ENCODE data around the gene PACSIN3.

Gene PACSIN3

GRCh38 chr11:47132981-47133380 lies 53.3 kb downstream of the PACSIN3 start:
- H3K9me3 Mint-ChIP-seq = no peaks in the 10 kb centered on the region
- H3K4me3 Mint-ChIP-seq = no peak overlapping the region
- ATAC-seq = no peak
- DNase-seq = no peak
- H3K4me1 Mint-ChIP-seq = no peaks in the 10 kb centered on the region
- no peaks in the 10 kb centered on the region for H3K27me3 Mint-ChIP-seq
- no peak overlapping the region for H3K27ac Mint-ChIP-seq

GRCh38 chr11:47132490-47132889 lies 53.7 kb downstream of the PACSIN3 start:
- ATAC-seq (no peak), DNase-seq (no peak)
- Mint-ChIP-seq H3K4me3 (no peak overlapping the region), H3K9me3 (no peaks in the 10 kb centered on the region), H3K4me1 (no peaks in the 10 kb centered on the region), H3K27me3 (no peaks in the 10 kb centered on the region), H3K27ac (no peak overlapping the region)

GRCh38 chr11:47131136-47131535 lies 55.1 kb downstream of the PACSIN3 start:
- Mint-ChIP-seq H3K27ac (no peak overlapping the region), H3K4me1 (no peaks in the 10 kb centered on the region), H3K27me3 (no peaks in the 10 kb centered on the region), H3K9me3 (no peaks in the 10 kb centered on the region), H3K4me3 (no peak overlapping the region)
- ATAC-seq (no peak), DNase-seq (no peak)

- Mint-ChIP-seq H3K27me3 (no peaks in the 10 kb centered on the region), H3K9me3 (no peaks in the 10 kb centered on the region), H3K4me1 (no peaks in the 10 kb centered on the region), H3K27ac (no peak overlapping the region), H3K4me3 (no peak overlapping the region)
- DNase-seq (no peak), ATAC-seq (no peak)
Observed at GRCh38 chr11:47130543-47130942, 55.7 kb downstream of the PACSIN3 start.

Data from stimulated activated naive CD8-positive, alpha-beta T cell treated with anti-CD3 and anti-CD28 coated beads, Interleukin-15, amount 100 ng/mL, for 72 hours (primary cell).